ENCODE results near the gene GPD1L. TPM values are rescaled to one million over a fixed set of nuclear protein-coding genes. Genes with fewer than 3 reads are reported as not detected.
"Not testable (repeated sequence)": the region's sequence is repeated elsewhere in the genome, so short reads cannot be mapped to it uniquely, and the experiment has no call there.

GPD1L gene
- polyA plus RNA-seq, 1 donor (not counting 4 experiments of a cell fraction or from before 2014, with no cell fraction given), result 4.5 TPM

DNA sequence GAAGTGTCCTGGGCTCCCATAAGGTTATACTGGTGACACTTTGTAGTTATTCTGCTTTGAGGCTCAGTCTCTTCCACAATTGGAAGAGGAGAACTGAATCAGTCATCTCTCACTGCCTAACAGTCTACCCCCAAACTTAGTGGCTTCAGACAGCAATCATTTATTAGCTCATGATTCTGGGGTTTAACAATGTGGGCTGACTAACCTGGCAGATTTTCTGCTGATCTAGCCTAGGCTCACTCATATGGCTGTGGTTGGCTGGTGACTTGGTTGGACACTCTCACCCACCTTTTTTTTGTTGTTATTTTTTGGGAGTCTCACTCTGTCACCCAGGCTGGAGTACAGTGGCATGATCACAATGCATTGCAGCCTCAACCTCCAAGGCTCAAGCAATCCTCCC lies 7.1 kb downstream of the GPD1L start:
- dilution Hi-C loops (cut with MboI; ENCODE audit: extremely low pct_ligation_motif_present, low sequenced_read_pairs), result no loop called here
- Histone ChIP-seq H3K9me1 (ENCODE audit: control insufficient read depth, extremely low read depth, insufficient read depth, low read length) (no peaks in the 10 kb centered on the region), H3K9me3 (ENCODE audit: control insufficient read depth, low read depth, low read length) (no peaks in the 10 kb centered on the region), H3K27ac (ENCODE audit: control insufficient read depth, insufficient read depth, low read length) (no peak overlapping the region), H3K9ac (ENCODE audit: control insufficient read depth, extremely low read depth, insufficient read depth, low read length) (no peak overlapping the region), H3K27me3 (ENCODE audit: control insufficient read depth, extremely low read depth, insufficient read depth, low read length) (no peaks in the 10 kb centered on the region), H2AFZ (ENCODE audit: control insufficient read depth, low read length) (no peak overlapping the region), H3K4me3 (ENCODE audit: control insufficient read depth in 2 of 3, extremely low read depth in 1 of 3, insufficient read depth in 2 of 3, low read depth in 1 of 3, low read length in 3 of 3) (no peak overlapping the region), H3K79me2 (ENCODE audit: control insufficient read depth, insufficient read depth, low read length) (no peaks in the 10 kb centered on the region), H4K20me1 (ENCODE audit: control insufficient read depth, extremely low read depth, insufficient read depth, low read length) (no peaks in the 10 kb centered on the region), H3K36me3 (ENCODE audit: control insufficient read depth in 2 of 2, extremely low read depth in 1 of 2, insufficient read depth in 2 of 2, low read length in 2 of 2) (no peaks in the 10 kb centered on the region), H3K4me1 (ENCODE audit: control insufficient read depth, extremely low read depth, insufficient read depth, low read length) (no peaks in the 10 kb centered on the region), H3K4me2 (ENCODE audit: control insufficient read depth, extremely low read depth, insufficient read depth, low read depth, low read length) (no peak overlapping the region)
- FAIRE-seq (no peak), DNase-seq (ENCODE audit: low read depth, low spot score) (no peak)
- TF ChIP-seq, protein P1, sequence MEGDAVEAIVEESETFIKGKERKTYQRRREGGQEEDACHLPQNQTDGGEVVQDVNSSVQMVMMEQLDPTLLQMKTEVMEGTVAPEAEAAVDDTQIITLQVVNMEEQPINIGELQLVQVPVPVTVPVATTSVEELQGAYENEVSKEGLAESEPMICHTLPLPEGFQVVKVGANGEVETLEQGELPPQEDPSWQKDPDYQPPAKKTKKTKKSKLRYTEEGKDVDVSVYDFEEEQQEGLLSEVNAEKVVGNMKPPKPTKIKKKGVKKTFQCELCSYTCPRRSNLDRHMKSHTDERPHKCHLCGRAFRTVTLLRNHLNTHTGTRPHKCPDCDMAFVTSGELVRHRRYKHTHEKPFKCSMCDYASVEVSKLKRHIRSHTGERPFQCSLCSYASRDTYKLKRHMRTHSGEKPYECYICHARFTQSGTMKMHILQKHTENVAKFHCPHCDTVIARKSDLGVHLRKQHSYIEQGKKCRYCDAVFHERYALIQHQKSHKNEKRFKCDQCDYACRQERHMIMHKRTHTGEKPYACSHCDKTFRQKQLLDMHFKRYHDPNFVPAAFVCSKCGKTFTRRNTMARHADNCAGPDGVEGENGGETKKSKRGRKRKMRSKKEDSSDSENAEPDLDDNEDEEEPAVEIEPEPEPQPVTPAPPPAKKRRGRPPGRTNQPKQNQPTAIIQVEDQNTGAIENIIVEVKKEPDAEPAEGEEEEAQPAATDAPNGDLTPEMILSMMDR (optimal IDR thresholded peaks at IDR 0.05 in 1 of 3, IDR thresholded peaks at IDR 0.05 in 1 of 3, conservative IDR thresholded peaks at IDR 0.05 in 1 of 3; ENCODE audit: extremely low read depth in 1 of 3, insufficient read depth in 2 of 3, low read length in 3 of 3), result no peak
- no peak for TF ChIP-seq EZH2 (IDR thresholded peaks at IDR 0.05; ENCODE audit: low read length)

DNA sequence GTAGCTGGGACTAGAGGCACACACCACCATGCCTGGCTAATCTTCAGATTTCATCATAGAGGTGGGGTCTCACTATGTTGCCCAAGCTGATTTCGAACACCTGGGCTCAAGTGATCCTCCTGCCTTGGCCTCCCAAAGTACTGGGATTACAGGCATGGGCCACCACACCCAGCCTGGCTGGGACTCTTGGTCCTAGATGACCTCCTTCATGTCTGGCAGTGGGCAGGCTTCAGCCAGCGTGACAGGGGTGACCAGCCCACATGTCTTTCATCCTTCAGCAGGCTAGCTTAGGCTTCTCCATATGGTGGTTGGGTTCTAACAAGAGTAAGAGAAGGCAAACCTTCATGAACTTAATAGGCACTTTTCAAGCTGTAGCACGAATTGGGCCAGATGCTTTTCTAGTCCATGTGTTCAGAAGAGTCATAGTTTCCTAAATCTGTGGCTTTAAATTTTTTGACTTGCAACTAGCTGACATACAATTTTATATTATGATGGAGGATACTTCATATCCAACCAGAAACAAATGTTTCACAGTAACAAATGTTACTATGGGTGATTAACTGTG lies 7.6 kb downstream of the GPD1L start:
- H3K9ac ChIP-seq (ENCODE audit: control insufficient read depth, extremely low read depth, insufficient read depth, low read length), result no peak overlapping the region
- dilution Hi-C loops (cut with MboI; ENCODE audit: extremely low pct_ligation_motif_present, low sequenced_read_pairs), result no loop called here
- H3K27ac ChIP-seq (ENCODE audit: control insufficient read depth, insufficient read depth, low read length), result no peak overlapping the region
- H3K4me1 ChIP-seq (ENCODE audit: control insufficient read depth, extremely low read depth, insufficient read depth, low read length), result no peaks in the 10 kb centered on the region
- DNase-seq (ENCODE audit: low read depth, low spot score) (no peak), FAIRE-seq (no peak)
- no peak overlapping the region for H3K4me3 ChIP-seq (ENCODE audit: control insufficient read depth in 2 of 3, extremely low read depth in 1 of 3, insufficient read depth in 2 of 3, low read depth in 1 of 3, low read length in 3 of 3)
- H3K9me3 ChIP-seq (ENCODE audit: control insufficient read depth, low read depth, low read length), result no peaks in the 10 kb centered on the region
- no peaks in the 10 kb centered on the region for H3K79me2 ChIP-seq (ENCODE audit: control insufficient read depth, insufficient read depth, low read length)
- H4K20me1 ChIP-seq (ENCODE audit: control insufficient read depth, extremely low read depth, insufficient read depth, low read length), result no peaks in the 10 kb centered on the region
- H3K27me3 ChIP-seq (ENCODE audit: control insufficient read depth, extremely low read depth, insufficient read depth, low read length), result no peaks in the 10 kb centered on the region
- no peaks in the 10 kb centered on the region for H3K9me1 ChIP-seq (ENCODE audit: control insufficient read depth, extremely low read depth, insufficient read depth, low read length)
- H3K36me3 ChIP-seq (ENCODE audit: control insufficient read depth in 2 of 2, extremely low read depth in 1 of 2, insufficient read depth in 2 of 2, low read length in 2 of 2), result no peaks in the 10 kb centered on the region
- no peak overlapping the region for H2AFZ ChIP-seq (ENCODE audit: control insufficient read depth, low read length)
- TF ChIP-seq, protein P1 (optimal IDR thresholded peaks at IDR 0.05 in 1 of 3, IDR thresholded peaks at IDR 0.05 in 1 of 3, conservative IDR thresholded peaks at IDR 0.05 in 1 of 3; ENCODE audit: extremely low read depth in 1 of 3, insufficient read depth in 2 of 3, low read length in 3 of 3), result no peak
- TF ChIP-seq EZH2 (IDR thresholded peaks at IDR 0.05; ENCODE audit: low read length), result no peak
- no peak overlapping the region for H3K4me2 ChIP-seq (ENCODE audit: control insufficient read depth, extremely low read depth, insufficient read depth, low read depth, low read length)

DNA sequence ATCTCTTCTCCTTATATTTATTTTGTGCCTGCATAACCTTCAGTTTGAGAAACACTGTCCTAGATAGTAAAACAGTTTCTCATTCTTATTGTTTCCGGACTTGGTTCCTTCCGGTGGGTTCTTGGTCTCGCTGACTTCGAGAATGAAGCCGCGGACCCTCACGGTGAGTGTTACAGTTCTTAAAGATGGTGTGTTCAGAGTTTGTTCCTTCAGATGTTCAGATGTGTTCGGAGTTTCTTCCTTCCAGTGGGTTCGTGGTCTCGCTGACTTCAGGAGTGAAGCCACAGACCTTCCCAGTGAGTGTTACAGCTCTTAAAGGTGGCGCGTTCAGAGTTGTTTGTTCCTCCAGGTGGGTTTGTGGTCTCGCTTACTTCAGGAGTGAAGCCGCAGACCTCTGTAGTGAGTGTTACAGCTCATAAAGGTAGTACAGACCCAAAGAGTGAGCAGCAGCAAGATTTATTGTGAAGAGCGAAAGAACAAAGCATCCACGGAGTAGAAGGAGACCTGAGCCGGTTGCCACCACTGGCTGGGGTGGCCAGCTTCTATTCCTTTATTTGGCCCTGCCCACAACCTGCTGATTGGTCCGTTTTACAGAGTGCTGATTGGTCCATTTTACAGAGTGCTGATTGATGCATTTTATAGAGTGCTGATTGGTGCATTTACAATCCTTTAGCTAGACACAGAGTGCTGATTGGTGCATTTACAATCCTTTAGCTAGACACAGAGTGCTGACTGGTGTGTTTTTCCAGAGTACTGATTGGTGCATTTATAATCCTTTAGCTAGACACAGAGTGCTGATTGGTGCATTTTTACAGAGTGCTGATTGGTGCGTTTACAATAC lies 8.3 kb downstream of the GPD1L start:
- H3K36me3 ChIP-seq (ENCODE audit: control insufficient read depth in 2 of 2, extremely low read depth in 1 of 2, insufficient read depth in 2 of 2, low read length in 2 of 2); H3K4me2 ChIP-seq (ENCODE audit: control insufficient read depth, extremely low read depth, insufficient read depth, low read depth, low read length); H3K9me1 ChIP-seq (ENCODE audit: control insufficient read depth, extremely low read depth, insufficient read depth, low read length); H4K20me1 ChIP-seq (ENCODE audit: control insufficient read depth, extremely low read depth, insufficient read depth, low read length); H3K9me3 ChIP-seq (ENCODE audit: control insufficient read depth, low read depth, low read length); H3K27me3 ChIP-seq (ENCODE audit: control insufficient read depth, extremely low read depth, insufficient read depth, low read length); DNase-seq (ENCODE audit: low read depth, low spot score); H3K27ac ChIP-seq (ENCODE audit: control insufficient read depth, insufficient read depth, low read length); H3K4me3 ChIP-seq (ENCODE audit: control insufficient read depth in 2 of 3, extremely low read depth in 1 of 3, insufficient read depth in 2 of 3, low read depth in 1 of 3, low read length in 3 of 3); H3K9ac ChIP-seq (ENCODE audit: control insufficient read depth, extremely low read depth, insufficient read depth, low read length); dilution Hi-C loops (cut with MboI; ENCODE audit: extremely low pct_ligation_motif_present, low sequenced_read_pairs); H2AFZ ChIP-seq (ENCODE audit: control insufficient read depth, low read length); H3K79me2 ChIP-seq (ENCODE audit: control insufficient read depth, insufficient read depth, low read length); H3K4me1 ChIP-seq (ENCODE audit: control insufficient read depth, extremely low read depth, insufficient read depth, low read length); FAIRE-seq: not testable (repeated sequence)

Data from keratinocyte (primary cell).